Mesothelial cell of epicardium (in vitro differentiated cells): ENCODE data around the gene CLASP1. TPM values are rescaled to one million over a fixed set of nuclear protein-coding genes. Genes with fewer than 3 reads are reported as not detected.

Experiments used
- DNase-seq, 2 experiments: peaks; one replicate each; pipeline ENCODE4 v3.0.0; 2021; ENCODE audit warnings: low spot score in 2 of 2; ENCODE audit not compliant: unreplicated experiment in 2 of 2
- H3K27ac Mint-ChIP-seq: 2 replicates; pipeline ENCODE4 v1.8.0; 2021; ENCODE audit warnings: mixed read lengths
- H3K27me3 Mint-ChIP-seq: 2 replicates; pipeline ENCODE4 v1.8.0; 2021; ENCODE audit warnings: low read depth, mixed read lengths
- H3K36me3 Mint-ChIP-seq: 2 replicates; pipeline ENCODE4 v1.8.0; 2021; ENCODE audit warnings: mixed read lengths
- H3K4me1 Mint-ChIP-seq: 2 replicates; pipeline ENCODE4 v1.8.0; 2021; ENCODE audit warnings: mixed read lengths
- H3K4me3 Mint-ChIP-seq: 2 replicates; pipeline ENCODE4 v1.8.0; 2021; ENCODE audit warnings: mild to moderate bottlenecking, moderate library complexity, mixed read lengths
- H3K9me3 Mint-ChIP-seq: 2 replicates; pipeline ENCODE4 v1.8.0; 2021; ENCODE audit warnings: mixed read lengths
- total RNA-seq: library from RNA; stranded (reverse); gene quantifications from 3 replicates; pipeline ENCODE4 v1.2.1, GENCODE V29; 2021
- TF ChIP-seq, protein P1 (sequence below): fragments of 200-600 bp; sonication (generic); IDR thresholded peaks from one replicate; pipeline ENCODE4 v1.5.0; 2021; ENCODE audit warnings: antibody characterized with exemption; ENCODE audit not compliant: unreplicated experiment

CLASP1 gene
- total RNA-seq, 1 donor from 2014 or later, result 99.8 TPM

DNA sequence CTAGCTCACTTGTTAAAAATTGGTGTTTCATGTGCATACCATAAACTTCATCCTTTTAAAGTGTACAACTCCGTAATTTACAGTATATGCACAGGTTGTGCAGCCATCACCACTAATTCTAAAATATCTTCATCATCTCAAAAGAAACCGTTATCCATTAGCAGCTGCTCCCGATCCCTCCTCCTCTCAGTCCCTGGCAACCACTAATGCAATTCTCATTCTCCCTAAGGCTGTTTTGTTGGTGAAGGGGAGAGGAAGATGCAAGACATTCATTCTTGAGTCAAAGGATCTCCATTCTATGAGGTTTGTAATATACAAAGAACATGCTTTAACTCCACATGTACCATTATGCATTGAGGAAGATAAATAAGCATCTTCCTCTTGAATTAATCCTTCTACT is 70.0 kb downstream of the CLASP1 start:
- no peak for DNase-seq
- TF ChIP-seq, protein P1, sequence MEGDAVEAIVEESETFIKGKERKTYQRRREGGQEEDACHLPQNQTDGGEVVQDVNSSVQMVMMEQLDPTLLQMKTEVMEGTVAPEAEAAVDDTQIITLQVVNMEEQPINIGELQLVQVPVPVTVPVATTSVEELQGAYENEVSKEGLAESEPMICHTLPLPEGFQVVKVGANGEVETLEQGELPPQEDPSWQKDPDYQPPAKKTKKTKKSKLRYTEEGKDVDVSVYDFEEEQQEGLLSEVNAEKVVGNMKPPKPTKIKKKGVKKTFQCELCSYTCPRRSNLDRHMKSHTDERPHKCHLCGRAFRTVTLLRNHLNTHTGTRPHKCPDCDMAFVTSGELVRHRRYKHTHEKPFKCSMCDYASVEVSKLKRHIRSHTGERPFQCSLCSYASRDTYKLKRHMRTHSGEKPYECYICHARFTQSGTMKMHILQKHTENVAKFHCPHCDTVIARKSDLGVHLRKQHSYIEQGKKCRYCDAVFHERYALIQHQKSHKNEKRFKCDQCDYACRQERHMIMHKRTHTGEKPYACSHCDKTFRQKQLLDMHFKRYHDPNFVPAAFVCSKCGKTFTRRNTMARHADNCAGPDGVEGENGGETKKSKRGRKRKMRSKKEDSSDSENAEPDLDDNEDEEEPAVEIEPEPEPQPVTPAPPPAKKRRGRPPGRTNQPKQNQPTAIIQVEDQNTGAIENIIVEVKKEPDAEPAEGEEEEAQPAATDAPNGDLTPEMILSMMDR, result no peak
- no peak overlapping the region for H3K4me3 Mint-ChIP-seq
- no peaks in the 10 kb centered on the region for H3K9me3 Mint-ChIP-seq
- no peak overlapping the region for H3K27ac Mint-ChIP-seq
- peaks cover 6% of the 10 kb centered on the region for H3K4me1 Mint-ChIP-seq
- no peaks in the 10 kb centered on the region for H3K27me3 Mint-ChIP-seq
- H3K36me3 Mint-ChIP-seq, result no peaks in the 10 kb centered on the region

DNA sequence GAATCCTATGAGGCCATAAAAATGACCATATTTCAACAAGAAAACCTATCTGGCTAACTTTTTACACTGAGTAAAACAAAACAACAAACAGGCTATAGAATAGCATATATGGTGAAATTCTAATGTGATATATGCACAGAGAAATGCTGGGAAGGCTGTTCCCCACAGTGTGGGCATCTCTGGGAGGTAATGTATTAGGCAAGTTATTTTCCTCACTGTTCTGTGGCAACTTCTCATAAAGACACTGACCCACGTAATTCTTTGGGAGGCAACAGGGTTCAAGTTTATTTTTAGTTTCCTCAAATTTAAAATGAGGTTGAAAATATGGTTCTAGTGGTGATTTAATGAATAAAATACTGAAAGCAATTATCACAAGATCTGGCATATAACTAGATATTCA is 71.9 kb downstream of the CLASP1 start:
- Mint-ChIP-seq H3K4me3 (no peak overlapping the region), H3K27ac (no peak overlapping the region), H3K9me3 (no peaks in the 10 kb centered on the region), H3K27me3 (no peaks in the 10 kb centered on the region), H3K36me3 (peaks cover 3% of the 10 kb centered on the region), H3K4me1 (peaks cover 6% of the 10 kb centered on the region)
- no peak for DNase-seq
- TF ChIP-seq, protein P1, result no peak

DNA sequence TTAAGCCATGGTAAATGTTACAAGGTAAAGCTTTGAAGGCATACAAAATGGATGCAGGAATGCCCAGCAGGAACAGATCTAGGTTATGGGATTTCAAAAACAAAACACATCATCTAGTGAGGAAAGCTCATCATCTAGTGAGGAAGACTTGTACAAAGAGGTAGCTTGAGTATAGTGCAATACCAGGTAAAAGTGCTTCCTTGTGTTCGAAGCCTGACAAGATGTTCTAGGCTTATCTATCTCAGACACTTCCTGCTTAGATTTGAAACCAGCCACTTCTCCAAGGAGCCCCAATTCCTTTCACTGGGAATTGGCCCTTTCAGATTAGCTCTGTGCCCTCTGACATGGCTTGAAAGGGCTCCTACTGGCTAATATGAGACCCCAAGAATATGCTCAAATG is 73.0 kb downstream of the CLASP1 start:
- Mint-ChIP-seq H3K27me3 (no peaks in the 10 kb centered on the region), H3K4me3 (no peak overlapping the region), H3K4me1 (peaks cover 6% of the 10 kb centered on the region), H3K27ac (no peak overlapping the region), H3K36me3 (peaks cover 6% of the 10 kb centered on the region), H3K9me3 (no peaks in the 10 kb centered on the region)
- TF ChIP-seq, protein P1, result no peak
- DNase-seq, result no peak

DNA sequence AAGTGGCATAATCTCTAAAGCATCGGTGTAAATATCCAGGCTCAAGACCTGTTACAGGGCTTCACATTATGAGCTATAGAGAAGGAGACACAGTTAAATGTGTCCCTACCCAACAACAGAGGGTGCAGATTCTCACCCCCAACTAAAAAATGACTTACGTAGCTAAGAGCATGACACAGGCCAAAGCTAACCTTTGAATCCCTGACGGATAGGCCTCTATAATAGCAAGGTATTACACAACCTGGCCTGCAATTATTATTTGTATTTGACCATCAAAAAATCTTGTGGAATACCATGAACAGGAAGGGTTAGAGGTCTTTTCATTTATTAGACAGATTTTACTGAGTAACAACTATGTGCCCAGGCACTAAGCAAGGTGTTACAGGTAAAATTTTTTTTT is 73.5 kb downstream of the CLASP1 start:
- Mint-ChIP-seq H3K27ac (no peak overlapping the region), H3K4me3 (no peak overlapping the region), H3K27me3 (no peaks in the 10 kb centered on the region), H3K36me3 (peaks cover 6% of the 10 kb centered on the region), H3K9me3 (no peaks in the 10 kb centered on the region), H3K4me1 (peaks cover 6% of the 10 kb centered on the region)
- DNase-seq, result no peak
- TF ChIP-seq, protein P1, result no peak

DNA sequence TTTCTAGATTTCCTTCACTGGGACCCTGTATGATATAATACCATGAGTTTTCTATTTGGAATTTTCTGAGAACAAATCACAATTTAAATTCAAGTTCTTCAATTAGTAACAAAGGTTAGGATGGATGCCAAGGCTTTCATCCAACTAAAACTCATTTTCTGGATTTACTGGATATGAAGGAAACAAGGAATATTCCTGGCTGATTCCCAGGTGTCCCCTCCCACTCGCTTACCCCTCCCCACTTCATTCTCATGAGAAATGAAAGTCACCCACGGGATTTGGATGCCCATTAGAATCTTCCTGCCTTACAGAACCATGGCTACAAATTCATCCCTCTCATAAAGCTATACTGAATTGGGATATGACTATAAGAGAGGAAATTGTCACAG is 78.6 kb downstream of the CLASP1 start:
- Mint-ChIP-seq H3K4me1 (peaks cover 20% of the 10 kb centered on the region), H3K27me3 (no peaks in the 10 kb centered on the region), H3K36me3 (peaks cover 6% of the 10 kb centered on the region), H3K4me3 (no peak overlapping the region), H3K9me3 (no peaks in the 10 kb centered on the region), H3K27ac (no peak overlapping the region)
- TF ChIP-seq, protein P1, result no peak
- no peak for DNase-seq

DNA sequence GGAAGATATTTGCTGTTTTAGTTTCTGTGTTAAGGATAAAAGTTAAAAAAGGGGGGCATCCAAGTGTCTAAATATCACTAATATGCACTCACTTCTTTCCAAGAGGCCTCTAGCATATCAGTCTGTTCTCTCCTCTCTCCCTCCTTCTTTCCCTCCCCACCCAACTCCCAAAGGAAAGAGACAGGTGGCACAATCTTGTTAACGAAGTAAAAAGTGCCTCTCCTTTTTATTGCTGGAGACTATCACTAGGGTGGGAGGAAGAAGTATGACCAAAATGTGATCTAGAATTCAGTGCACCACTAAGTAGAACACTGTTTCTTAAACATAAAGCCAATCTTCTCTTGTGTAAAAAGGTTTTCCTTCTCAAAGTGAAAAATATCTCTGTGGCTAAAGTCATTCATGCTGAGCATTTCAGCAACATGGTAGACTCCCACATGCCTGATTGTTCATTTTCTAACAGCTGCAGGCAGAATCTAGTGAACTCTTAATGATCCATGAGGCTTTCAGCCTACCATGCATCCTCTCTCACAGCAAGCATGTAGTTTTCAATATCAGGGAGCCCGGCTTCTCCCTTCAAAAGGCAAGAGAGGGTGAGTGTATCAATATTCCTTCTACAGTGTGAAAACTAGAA is 79.1 kb downstream of the CLASP1 start:
- H3K4me1 Mint-ChIP-seq, result peaks cover 25% of the 10 kb centered on the region
- H3K4me3 Mint-ChIP-seq, result no peak overlapping the region
- H3K36me3 Mint-ChIP-seq, result peaks cover 6% of the 10 kb centered on the region
- DNase-seq, result no peak
- TF ChIP-seq, protein P1, result no peak
- no peaks in the 10 kb centered on the region for H3K9me3 Mint-ChIP-seq
- H3K27ac Mint-ChIP-seq, result peak overlapping the region; percentile 55
- no peaks in the 10 kb centered on the region for H3K27me3 Mint-ChIP-seq
